Kidney tubule cell (primary cell): ENCODE results near the gene SFPQ.
"Not testable (repeated sequence)": the region's sequence is repeated elsewhere in the genome, so short reads cannot be mapped to it uniquely, and the experiment has no call there.

ENCODE experiments used
- DNase-seq: peaks from one replicate; pipeline ENCODE4 v3.0.0-alpha.2; 2018; ENCODE audit warnings: low spot score

SFPQ gene, protein sequence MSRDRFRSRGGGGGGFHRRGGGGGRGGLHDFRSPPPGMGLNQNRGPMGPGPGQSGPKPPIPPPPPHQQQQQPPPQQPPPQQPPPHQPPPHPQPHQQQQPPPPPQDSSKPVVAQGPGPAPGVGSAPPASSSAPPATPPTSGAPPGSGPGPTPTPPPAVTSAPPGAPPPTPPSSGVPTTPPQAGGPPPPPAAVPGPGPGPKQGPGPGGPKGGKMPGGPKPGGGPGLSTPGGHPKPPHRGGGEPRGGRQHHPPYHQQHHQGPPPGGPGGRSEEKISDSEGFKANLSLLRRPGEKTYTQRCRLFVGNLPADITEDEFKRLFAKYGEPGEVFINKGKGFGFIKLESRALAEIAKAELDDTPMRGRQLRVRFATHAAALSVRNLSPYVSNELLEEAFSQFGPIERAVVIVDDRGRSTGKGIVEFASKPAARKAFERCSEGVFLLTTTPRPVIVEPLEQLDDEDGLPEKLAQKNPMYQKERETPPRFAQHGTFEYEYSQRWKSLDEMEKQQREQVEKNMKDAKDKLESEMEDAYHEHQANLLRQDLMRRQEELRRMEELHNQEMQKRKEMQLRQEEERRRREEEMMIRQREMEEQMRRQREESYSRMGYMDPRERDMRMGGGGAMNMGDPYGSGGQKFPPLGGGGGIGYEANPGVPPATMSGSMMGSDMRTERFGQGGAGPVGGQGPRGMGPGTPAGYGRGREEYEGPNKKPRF

GRCh38 chr1:35192853-35193664 lies at the start of gene SFPQ:
SFPQ (minus strand) TSS chr1:35193145; CDS start chr1:35193049, 96 bp downstream.
- peak; percentile 99 for DNase-seq

DNA sequence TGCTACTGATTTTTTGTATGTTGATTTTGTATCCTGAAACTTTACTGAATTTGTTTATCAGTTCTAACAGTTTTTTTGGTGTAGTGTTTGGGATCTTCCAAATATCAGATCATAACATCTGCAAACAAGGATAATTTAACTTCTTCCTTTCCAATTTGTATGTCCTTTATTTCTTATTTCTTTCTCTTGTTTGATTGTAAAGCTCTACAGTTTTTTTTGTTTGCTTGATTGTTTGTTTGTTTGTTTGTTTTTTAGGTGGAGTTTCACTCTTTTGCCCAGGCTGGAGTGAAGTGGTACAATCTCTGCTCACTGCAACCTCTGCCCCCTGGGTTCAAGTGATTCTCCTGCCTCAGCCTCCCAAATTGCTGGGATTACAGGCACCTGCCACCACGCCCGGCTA lies 43.8 kb upstream of the SFPQ start:
- not testable (repeated sequence) for DNase-seq

DNA sequence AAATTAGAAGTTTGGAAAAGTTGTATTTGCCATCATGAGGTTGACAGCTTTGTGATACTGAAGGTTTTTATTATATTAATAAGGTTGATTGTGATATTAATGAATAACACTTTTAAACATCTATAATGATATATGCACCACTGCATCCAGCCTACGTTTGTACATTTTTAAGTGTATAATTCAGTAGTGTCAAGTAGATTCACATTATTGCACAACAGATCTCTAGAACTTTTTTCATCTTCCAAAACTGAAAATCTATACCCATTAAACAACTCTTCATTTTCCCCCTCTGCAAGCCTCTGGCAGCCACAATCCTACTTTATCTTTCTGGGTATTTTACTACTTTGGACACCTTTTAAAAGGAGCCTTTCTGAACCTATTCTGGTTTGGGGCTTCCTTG lies 38.3 kb upstream of the SFPQ start:
- no peak for DNase-seq

DNA sequence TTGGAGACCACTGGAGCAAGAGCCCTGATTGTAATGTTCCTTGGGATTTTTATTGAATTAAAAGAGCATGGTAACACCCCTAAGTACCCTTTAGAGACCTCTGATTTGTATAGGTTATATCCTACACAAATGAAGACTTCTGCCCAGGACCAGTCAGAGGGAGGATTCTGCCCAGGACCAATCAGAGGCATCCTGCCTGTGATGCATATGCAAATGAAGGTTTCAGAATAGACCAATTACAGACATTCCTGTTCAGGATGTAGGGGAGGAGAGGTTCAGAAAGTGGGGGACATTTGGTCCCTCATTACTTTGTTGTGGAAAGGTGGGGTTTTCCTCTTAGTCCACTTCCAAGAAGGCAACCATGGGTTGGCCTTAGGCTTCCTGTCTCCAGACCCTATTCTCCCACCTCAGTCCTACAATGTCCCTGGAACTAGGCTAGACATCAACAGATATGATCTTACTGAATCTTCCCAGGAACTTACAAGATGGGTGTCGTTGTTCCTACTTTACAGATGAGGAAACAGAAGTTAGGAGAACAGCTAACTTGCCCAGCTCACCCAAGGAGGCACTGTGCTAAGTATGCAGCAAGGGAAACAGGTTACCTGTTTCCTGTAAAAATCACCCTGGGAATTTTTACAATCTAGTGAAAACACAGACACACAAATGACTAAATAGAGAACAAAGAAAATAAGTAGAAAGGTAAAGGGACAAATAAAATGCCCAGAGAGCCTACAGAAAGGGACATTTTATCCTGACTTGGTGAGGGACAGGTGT lies 36.8 kb upstream of the SFPQ start:
- DNase-seq = no peak

- no peak for DNase-seq
These were observed 33.6 kb upstream of the SFPQ start for GRCh38 chr1:35226546-35226945.

DNA sequence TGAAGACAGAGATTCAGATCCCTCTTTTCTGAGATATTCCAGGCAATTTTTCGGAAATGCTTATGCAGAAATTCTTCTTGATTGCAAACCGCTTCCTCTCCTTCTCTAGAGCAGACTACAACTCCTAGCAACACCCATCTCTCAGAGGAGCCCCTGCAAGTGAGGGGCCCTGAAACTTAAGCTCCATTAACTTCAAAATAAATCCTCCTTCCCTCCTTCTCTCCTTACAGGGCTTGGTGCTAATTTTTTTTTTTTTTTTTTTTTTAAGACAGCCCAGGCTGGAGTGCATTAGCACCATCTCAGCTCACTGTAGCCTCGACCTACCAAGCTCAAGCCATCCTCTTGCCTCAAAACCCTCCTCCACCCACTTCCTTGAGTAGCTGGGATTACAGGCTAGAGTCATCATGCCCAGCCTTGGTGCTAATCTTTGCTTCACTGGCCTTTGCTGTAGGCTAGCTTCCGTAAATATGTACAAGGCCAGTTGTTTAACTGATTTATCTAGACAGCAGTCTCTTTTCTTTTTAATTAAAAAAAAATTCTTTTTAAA lies 30.2 kb upstream of the SFPQ start:
- no peak for DNase-seq

DNA sequence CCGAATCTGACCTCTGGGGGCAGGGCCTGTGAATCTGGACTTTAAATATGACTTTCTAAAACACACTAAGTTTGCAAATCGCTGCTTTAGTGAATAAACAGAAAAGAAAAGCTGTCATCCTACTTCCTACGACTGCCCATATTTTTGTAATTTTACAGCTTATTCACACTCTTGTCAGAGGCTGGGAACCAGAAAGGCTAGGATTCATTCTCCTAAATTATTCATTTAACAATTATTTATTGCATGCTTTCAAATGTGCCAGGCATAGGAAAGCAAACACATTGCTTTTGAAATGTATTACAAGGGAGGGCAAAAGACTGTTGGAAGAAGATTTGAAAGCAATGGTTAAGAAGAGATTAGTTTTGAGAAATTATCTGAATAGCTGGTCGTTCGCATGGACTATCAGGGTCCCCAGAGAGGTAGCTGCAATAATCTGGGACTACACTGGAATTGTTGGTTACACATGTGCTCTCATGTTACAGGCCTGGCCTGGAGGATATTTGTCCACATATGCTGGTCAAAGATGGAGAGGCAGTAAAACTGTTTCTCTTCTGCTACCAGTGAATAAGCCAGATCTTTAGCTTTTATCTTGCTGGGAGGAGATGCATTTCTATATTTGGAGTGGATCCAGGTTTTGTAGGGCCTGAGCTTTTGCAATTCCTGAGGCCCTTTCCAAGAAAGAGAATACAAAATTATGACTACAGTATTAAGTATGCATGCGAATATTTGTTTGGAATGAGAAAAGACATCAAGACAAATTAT lies 29.6 kb upstream of the SFPQ start:
- DNase-seq = no peak

DNA sequence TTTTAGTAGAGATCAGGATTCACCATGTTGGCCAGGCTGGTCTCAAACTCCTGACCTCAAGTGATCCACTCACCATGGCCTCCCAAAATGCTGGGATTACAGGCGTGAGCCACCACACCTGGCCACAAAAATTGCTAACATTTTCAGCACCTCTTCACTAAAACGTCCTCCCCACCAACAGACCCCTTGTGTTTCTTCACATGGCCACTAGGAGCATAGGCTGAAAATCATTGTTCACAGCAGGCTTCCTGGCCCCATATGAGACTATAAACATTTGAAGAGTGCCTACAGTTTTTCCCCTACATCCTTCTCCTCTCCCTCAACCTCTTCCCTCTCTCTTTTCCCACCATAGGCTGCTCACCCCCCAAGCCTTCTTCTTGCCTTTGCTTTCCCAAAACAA lies 28.0 kb upstream of the SFPQ start:
- DNase-seq = no peak

DNA sequence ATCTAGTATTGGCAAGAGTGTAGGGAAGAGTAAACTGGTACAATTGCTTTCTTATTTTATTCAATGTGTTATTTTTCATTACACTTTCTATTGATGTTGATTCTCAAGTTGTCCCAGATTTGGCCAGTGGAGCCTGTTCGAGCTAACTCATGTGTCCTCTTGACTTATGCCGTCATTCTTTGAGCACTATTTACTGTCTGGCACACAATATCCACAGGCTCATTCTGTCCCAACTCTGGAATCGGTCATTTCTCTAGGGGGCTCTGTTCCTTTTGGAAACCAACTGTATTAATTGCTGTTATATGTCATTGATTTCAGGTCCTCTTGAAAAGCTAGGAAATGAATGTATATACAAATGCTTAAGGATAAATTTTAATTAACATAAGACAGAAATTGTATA lies 22.4 kb upstream of the SFPQ start:
- DNase-seq = no peak

DNA sequence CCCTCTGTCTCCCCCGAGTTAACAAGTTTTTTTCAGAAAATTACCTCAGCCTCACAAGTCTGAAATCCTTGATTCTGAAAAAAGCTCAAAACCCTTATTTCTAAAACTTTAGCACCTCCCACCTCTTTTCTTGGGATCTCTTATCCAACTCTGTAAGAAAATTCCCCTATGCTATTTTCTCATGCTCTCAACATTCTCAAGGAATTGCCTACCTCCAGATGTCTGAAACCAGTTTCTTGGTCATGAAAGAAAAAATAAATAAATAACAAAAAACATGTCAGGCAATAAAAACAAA lies 18.1 kb upstream of the SFPQ start:
- DNase-seq = no peak

GRCh38 chr1:35210321-35211119 lies 17.6 kb upstream of the SFPQ start:
- DNase-seq = no peak

DNA sequence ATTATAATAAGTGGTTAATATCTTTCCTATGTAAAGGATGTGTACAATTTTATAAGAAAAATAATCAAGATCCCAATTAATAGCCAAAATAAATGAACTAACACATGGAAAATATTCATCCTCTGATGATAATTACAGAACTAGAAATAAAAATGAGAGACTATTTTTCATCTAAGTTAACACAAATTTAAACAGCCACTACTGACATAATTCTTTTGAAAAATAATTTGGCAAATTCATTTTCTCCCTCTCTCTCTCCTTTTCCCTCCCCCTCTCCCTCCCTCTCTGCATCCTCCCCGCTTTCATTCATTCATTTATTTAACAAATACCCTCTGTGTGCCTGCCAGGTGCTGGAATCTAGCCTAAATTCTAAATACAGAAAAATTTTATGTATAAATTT lies 10.3 kb upstream of the SFPQ start:
- DNase-seq = no peak

GRCh38 chr1:35202048-35202719 lies 9.2 kb upstream of the SFPQ start:
- peak; percentile 80 for DNase-seq

GRCh38 chr1:35201631-35202030 lies 8.7 kb upstream of the SFPQ start:
- no peak for DNase-seq

DNA sequence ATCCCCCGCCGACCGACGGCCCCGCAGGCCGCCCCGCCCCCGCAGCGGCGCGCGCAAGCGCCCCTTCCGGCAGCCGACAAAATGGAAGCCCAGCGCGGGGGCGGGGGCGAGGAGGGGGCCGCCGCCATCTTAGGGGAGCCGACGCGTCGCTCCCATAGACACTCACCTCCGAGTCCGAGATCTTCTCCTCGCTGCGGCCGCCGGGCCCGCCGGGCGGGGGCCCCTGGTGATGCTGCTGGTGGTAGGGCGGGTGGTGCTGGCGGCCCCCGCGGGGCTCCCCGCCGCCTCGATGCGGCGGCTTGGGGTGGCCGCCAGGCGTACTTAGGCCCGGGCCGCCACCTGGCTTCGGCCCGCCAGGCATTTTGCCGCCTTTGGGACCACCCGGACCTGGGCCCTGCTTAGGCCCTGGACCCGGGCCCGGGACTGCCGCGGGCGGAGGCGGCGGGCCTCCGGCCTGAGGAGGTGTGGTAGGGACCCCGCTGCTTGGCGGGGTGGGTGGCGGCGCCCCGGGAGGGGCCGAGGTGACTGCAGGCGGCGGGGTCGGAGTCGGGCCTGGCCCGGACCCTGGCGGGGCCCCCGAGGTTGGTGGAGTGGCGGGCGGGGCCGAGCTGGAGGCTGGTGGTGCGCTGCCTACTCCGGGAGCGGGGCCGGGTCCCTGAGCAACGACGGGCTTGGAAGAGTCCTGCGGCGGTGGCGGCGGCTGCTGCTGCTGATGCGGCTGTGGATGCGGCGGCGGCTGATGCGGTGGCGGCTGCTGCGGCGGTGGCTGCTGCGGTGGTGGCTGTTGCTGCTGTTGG lies 691 bp downstream of the SFPQ start:
- DNase-seq = peak; percentile 79

- no peak for DNase-seq
These were observed 1.4 kb downstream of the SFPQ start for GRCh38 chr1:35191429-35192055.

DNA sequence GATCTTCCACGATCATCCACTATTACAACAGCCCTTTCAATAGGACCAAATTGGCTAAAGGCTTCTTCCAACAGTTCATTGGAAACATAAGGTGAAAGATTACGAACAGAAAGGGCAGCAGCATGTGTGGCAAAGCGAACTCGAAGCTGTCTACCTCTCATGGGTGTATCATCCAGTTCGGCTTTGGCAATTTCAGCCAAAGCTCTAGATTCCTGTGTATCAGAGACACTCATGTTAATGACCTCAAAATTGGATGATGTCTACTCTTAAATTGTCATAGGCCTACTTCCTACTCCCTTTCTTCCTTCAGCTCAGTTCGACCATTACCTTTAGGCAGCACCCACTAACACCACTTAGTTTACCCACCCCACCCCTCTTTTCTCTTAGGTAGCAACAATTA lies 2.2 kb downstream of the SFPQ start:
- DNase-seq = no peak
